H9 (cell line): ENCODE data around the gene DCANP1. TPM values are rescaled to one million over a fixed set of nuclear protein-coding genes. Genes with fewer than 3 reads are reported as not detected.

ENCODE experiments used
- DNase-seq: peaks from one replicate; pipeline ENCODE4 v3.0.0-alpha.2; 2017
- H2AFZ ChIP-seq: one replicate; pipeline ENCODE4 v1.6.1; 2013; ENCODE audit warnings: mild to moderate bottlenecking, low read length, control low read depth, moderate library complexity
- H2AK5ac ChIP-seq: 2 replicates; pipeline ENCODE4 v1.6.1; 2013; ENCODE audit warnings: low read length, control low read depth, mixed read lengths; ENCODE audit not compliant: insufficient read length
- H2BK120ac ChIP-seq: one replicate; pipeline ENCODE4 v1.6.1; 2013; ENCODE audit warnings: low read depth, mild to moderate bottlenecking, low read length, control low read depth, inconsistent platforms; ENCODE audit not compliant: poor library complexity, severe bottlenecking
- H2BK12ac ChIP-seq: 2 replicates; pipeline ENCODE4 v1.6.1; 2013; ENCODE audit warnings: low read length, control low read depth, mixed read lengths, low read depth; ENCODE audit not compliant: insufficient read length
- H2BK15ac ChIP-seq: 2 replicates; pipeline ENCODE4 v1.6.1; 2013; ENCODE audit warnings: low read depth, low read length, control low read depth
- H2BK20ac ChIP-seq: one replicate; pipeline ENCODE4 v1.6.1; 2013; ENCODE audit warnings: low read depth, mild to moderate bottlenecking, low read length, control low read depth, inconsistent platforms; ENCODE audit not compliant: poor library complexity, severe bottlenecking
- H2BK5ac ChIP-seq: 2 replicates; pipeline ENCODE4 v1.6.1; 2013; ENCODE audit warnings: low read length, control low read depth, mixed read lengths; ENCODE audit not compliant: insufficient read length
- H3K14ac ChIP-seq: 2 replicates; pipeline ENCODE4 v1.6.1; 2013; ENCODE audit warnings: low read length, control low read depth; ENCODE audit not compliant: insufficient read depth
- H3K18ac ChIP-seq: 2 replicates; pipeline ENCODE4 v1.6.1; 2013; ENCODE audit warnings: low read depth, mild to moderate bottlenecking, mixed read lengths, low read length, control low read depth; ENCODE audit not compliant: insufficient read length
- H3K23ac ChIP-seq: 2 replicates; pipeline ENCODE4 v1.6.1; 2013; ENCODE audit warnings: low read length, control low read depth, mixed read lengths, low read depth; ENCODE audit not compliant: insufficient read length
- H3K23me2 ChIP-seq: 2 replicates; pipeline ENCODE4 v1.6.1; 2013; ENCODE audit warnings: low read depth, mild to moderate bottlenecking, mixed read lengths, low read length, control low read depth; ENCODE audit not compliant: insufficient read length, poor library complexity, severe bottlenecking
- H3K27ac ChIP-seq: 2 replicates; pipeline ENCODE4 v1.5.1; 2013; ENCODE audit warnings: low read length, control low read depth, mixed read lengths, low read depth; ENCODE audit not compliant: insufficient read length
- H3K27me3 ChIP-seq: 2 replicates; pipeline ENCODE4 v1.6.1; 2013; ENCODE audit warnings: low read length, control low read depth, inconsistent platforms; ENCODE audit not compliant: insufficient read depth
- H3K4ac ChIP-seq: 2 replicates; pipeline ENCODE4 v1.6.1; 2013; ENCODE audit warnings: low read depth, mild to moderate bottlenecking, control low read depth, inconsistent platforms, low read length, moderate library complexity
- H3K4me1 ChIP-seq: 2 replicates; pipeline ENCODE4 v1.6.1; 2013; ENCODE audit warnings: low read length, control low read depth, inconsistent platforms; ENCODE audit not compliant: insufficient read depth
- H3K4me2 ChIP-seq: 2 replicates; pipeline ENCODE4 v1.6.1; 2013; ENCODE audit warnings: low read length, control low read depth, mixed read lengths; ENCODE audit not compliant: insufficient read length, insufficient read depth
- H3K56ac ChIP-seq: 2 replicates; pipeline ENCODE4 v1.6.1; 2013; ENCODE audit warnings: low read depth, mild to moderate bottlenecking, mixed read lengths, low read length, control low read depth; ENCODE audit not compliant: insufficient read length
- H3K79me1 ChIP-seq: 2 replicates; pipeline ENCODE4 v1.6.1; 2013; ENCODE audit warnings: low read depth, mild to moderate bottlenecking, moderate library complexity, low read length, control low read depth, inconsistent platforms; ENCODE audit not compliant: insufficient read depth, poor library complexity, severe bottlenecking
- H3K79me2 ChIP-seq: 2 replicates; pipeline ENCODE4 v1.6.1; 2013; ENCODE audit warnings: low read length, control low read depth, inconsistent platforms; ENCODE audit not compliant: insufficient read depth
- H3K9ac ChIP-seq: 2 replicates; pipeline ENCODE4 v1.6.1; 2013; ENCODE audit warnings: low read length, control low read depth, mixed read lengths; ENCODE audit not compliant: insufficient read length; ENCODE audit errors: extremely low read depth
- H3K9me3 ChIP-seq: one replicate; pipeline ENCODE4 v1.6.1; 2013; ENCODE audit warnings: low read depth, low read length, inconsistent platforms; ENCODE audit not compliant: control insufficient read depth
- H3T11ph ChIP-seq: one replicate; pipeline ENCODE4 v1.6.1; 2013; ENCODE audit warnings: mild to moderate bottlenecking, low read length, control low read depth, inconsistent platforms
- H4K20me1 ChIP-seq: one replicate; pipeline ENCODE4 v1.6.1; 2013; ENCODE audit not compliant: control insufficient read depth, insufficient read length, insufficient read depth
- H4K5ac ChIP-seq: 2 replicates; pipeline ENCODE4 v1.6.1; 2013; ENCODE audit warnings: low read depth, mild to moderate bottlenecking, mixed read lengths, low read length, control low read depth; ENCODE audit not compliant: insufficient read length
- H4K8ac ChIP-seq: replicated peaks from 2 replicates; pipeline ENCODE4 v1.6.1; 2013; ENCODE audit warnings: low read length, control low read depth, mixed read lengths, low read depth; ENCODE audit not compliant: insufficient read length
- H4K91ac ChIP-seq: 2 replicates; pipeline ENCODE4 v1.6.1; 2013; ENCODE audit warnings: low read depth, mild to moderate bottlenecking, moderate library complexity, mixed read lengths, low read length, control low read depth; ENCODE audit not compliant: insufficient read length
- H3K27ac Mint-ChIP-seq, 3 experiments: 2 replicates in 2 of 3; 3 replicates in 1 of 3; pipeline ENCODE4 v1.8.0; 2020 to 2021; ENCODE audit warnings: mixed read lengths in 3 of 3, mild to moderate bottlenecking in 1 of 3, moderate library complexity in 1 of 3
- H3K27me3 Mint-ChIP-seq: 2 replicates; pipeline ENCODE4 v1.8.0; 2021; ENCODE audit warnings: low read depth, mild to moderate bottlenecking, moderate library complexity, mixed read lengths
- H3K36me3 Mint-ChIP-seq, 3 experiments: 2 replicates in 2 of 3; 3 replicates in 1 of 3; pipeline ENCODE4 v1.8.0; 2020 to 2021; ENCODE audit warnings: low read depth in 3 of 3, mixed read lengths in 3 of 3; ENCODE audit not compliant: insufficient read depth in 1 of 3
- H3K4me1 Mint-ChIP-seq, 2 experiments: 2 replicates each; pipeline ENCODE4 v1.8.0; 2020; ENCODE audit warnings: mixed read lengths in 2 of 2
- H3K4me3 Mint-ChIP-seq, 2 experiments: 2 replicates in 1 of 2; 3 replicates in 1 of 2; pipeline ENCODE4 v1.8.0; 2020 to 2021; ENCODE audit warnings: mild to moderate bottlenecking in 2 of 2, mixed read lengths in 2 of 2, moderate library complexity in 1 of 2
- H3K9me3 Mint-ChIP-seq, 2 experiments: 2 replicates in 1 of 2; 3 replicates in 1 of 2; pipeline ENCODE4 v1.8.0; 2020; ENCODE audit warnings: mild to moderate bottlenecking in 2 of 2, mixed read lengths in 2 of 2, moderate library complexity in 1 of 2
- WGBS: extraction: QIAGEN DNeasy Blood & Tissue Kit; methylation state at CpG from one replicate; pipeline ENCODE4 v1.1.7; 2013; ENCODE audit warnings: missing lambda C conversion rate, low lambda C conversion rate, mixed read lengths; ENCODE audit not compliant: insufficient read length; ENCODE audit errors: extremely low coverage; 5-methylcytosine and 5-hydroxymethylcytosine counted together
- total RNA-seq: library from RNA; stranded (reverse); gene quantifications from 2 replicates; pipeline ENCODE4 v1.2.1, GENCODE V29; 2021
- TF ChIP-seq, protein P1 (sequence below): fragments of 200-600 bp; sonication (generic); conservative IDR thresholded peaks from 3 replicates; pipeline ENCODE4 v1.8.0; 2021; ENCODE audit warnings: antibody characterized with exemption, mild to moderate bottlenecking

DCANP1 gene
- total RNA-seq, 1 experiment from 2014 or later, result not detected

DNA sequence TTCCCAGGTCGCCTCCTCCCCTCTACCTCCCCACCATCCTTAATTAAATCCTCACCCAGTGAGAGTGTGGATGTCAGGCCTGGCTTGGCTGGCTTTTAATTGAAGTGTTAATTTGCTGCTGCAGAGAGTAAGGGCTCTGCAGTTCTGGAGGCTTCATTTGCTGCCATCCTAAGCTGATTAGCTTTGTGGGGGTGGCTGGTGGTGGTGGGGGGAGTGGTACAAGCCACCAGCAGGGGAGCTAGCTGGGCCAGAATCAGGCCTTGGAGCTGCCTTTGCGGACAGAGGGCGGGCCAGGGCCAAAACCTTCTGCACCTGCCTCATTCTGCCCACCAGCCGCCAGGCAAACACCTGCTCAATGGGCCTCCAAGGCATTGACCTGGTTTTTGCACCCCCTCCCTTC, 31.8 kb upstream of the DCANP1 start:
- no peaks in the 10 kb centered on the region; a peak in 1 of 5 replicates for H3K9me3 Mint-ChIP-seq
- Histone ChIP-seq H3K4ac (no peak overlapping the region), H4K5ac (no peak overlapping the region), H3K9me3 (no peaks in the 10 kb centered on the region), H3K56ac (no peak overlapping the region), H2BK15ac (no peak overlapping the region), H3K14ac (no peak overlapping the region), H2BK20ac (no peak overlapping the region), H3K27ac (no peak overlapping the region), H4K91ac (no peak overlapping the region), H3K4me1 (no peaks in the 10 kb centered on the region), H4K20me1 (peaks cover 2% of the 10 kb centered on the region), H3T11ph (no peak overlapping the region), H3K79me2 (no peaks in the 10 kb centered on the region), H3K18ac (no peak overlapping the region), H2BK12ac (no peak overlapping the region), H4K8ac (no peak overlapping the region), H3K9ac (no peak overlapping the region), H2AK5ac (no peak overlapping the region), H2BK5ac (no peak overlapping the region), H3K23me2 (no peaks in the 10 kb centered on the region), H3K23ac (no peak overlapping the region), H2AFZ (no peak overlapping the region), H3K79me1 (no peaks in the 10 kb centered on the region), H2BK120ac (no peak overlapping the region), H3K27me3 (peaks cover 10% of the 10 kb centered on the region; the same call in 1 of the 2 replicates), H3K4me2 (no peak overlapping the region)
- H3K36me3 Mint-ChIP-seq, result no peaks in the 10 kb centered on the region
- no peak overlapping the region for H3K27ac Mint-ChIP-seq
- peaks cover 22 to 40% of the 10 kb centered on the region in 2 experiments for H3K4me1 Mint-ChIP-seq
- TF ChIP-seq, protein P1, sequence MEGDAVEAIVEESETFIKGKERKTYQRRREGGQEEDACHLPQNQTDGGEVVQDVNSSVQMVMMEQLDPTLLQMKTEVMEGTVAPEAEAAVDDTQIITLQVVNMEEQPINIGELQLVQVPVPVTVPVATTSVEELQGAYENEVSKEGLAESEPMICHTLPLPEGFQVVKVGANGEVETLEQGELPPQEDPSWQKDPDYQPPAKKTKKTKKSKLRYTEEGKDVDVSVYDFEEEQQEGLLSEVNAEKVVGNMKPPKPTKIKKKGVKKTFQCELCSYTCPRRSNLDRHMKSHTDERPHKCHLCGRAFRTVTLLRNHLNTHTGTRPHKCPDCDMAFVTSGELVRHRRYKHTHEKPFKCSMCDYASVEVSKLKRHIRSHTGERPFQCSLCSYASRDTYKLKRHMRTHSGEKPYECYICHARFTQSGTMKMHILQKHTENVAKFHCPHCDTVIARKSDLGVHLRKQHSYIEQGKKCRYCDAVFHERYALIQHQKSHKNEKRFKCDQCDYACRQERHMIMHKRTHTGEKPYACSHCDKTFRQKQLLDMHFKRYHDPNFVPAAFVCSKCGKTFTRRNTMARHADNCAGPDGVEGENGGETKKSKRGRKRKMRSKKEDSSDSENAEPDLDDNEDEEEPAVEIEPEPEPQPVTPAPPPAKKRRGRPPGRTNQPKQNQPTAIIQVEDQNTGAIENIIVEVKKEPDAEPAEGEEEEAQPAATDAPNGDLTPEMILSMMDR, result peak; percentile 30; the same call in 2 of the 3 replicates
- H3K27me3 Mint-ChIP-seq, result peaks cover 31% of the 10 kb centered on the region
- no CpG with 5 or more reads among the region's 4 CpGs for WGBS
- DNase-seq, result no peak
- no peak overlapping the region for H3K4me3 Mint-ChIP-seq
